ENCODE results near the gene TTYH2.

- no peak for TF ChIP-seq CTCF (conservative IDR thresholded peaks at IDR 0.05)
- no peak for TF ChIP-seq ZFX (IDR thresholded peaks at IDR 0.05)
Measured at GRCh38 chr17:74224959-74225725, 11.8 kb downstream of the TTYH2 start.

Data from C4-2B (cell line).